Osteocyte (in vitro differentiated cells): ENCODE data around the gene TBCD. TPM values are rescaled to one million over a fixed set of nuclear protein-coding genes. Genes with fewer than 3 reads are reported as not detected.

Source experiments
- DNase-seq: peaks from one replicate; pipeline ENCODE4 v3.0.0; 2021; ENCODE audit warnings: mixed read lengths; ENCODE audit not compliant: unreplicated experiment; ENCODE audit errors: extremely low spot score
- H3K27ac Mint-ChIP-seq: one replicate; pipeline ENCODE4 v1.8.0; 2021; ENCODE audit warnings: mild to moderate bottlenecking, mixed read lengths; ENCODE audit not compliant: unreplicated experiment
- H3K27me3 Mint-ChIP-seq: one replicate; pipeline ENCODE4 v1.8.0; 2021; ENCODE audit warnings: mixed read lengths; ENCODE audit not compliant: unreplicated experiment
- H3K36me3 Mint-ChIP-seq: one replicate; pipeline ENCODE4 v1.8.0; 2021; ENCODE audit warnings: mixed read lengths; ENCODE audit not compliant: unreplicated experiment
- H3K4me1 Mint-ChIP-seq: one replicate; pipeline ENCODE4 v1.8.0; 2021; ENCODE audit warnings: mixed read lengths; ENCODE audit not compliant: unreplicated experiment
- H3K4me3 Mint-ChIP-seq: one replicate; pipeline ENCODE4 v1.8.0; 2021; ENCODE audit warnings: mild to moderate bottlenecking, moderate library complexity, mixed read lengths; ENCODE audit not compliant: unreplicated experiment
- H3K9me3 Mint-ChIP-seq: one replicate; pipeline ENCODE4 v1.8.0; 2021; ENCODE audit warnings: mixed read lengths; ENCODE audit not compliant: unreplicated experiment
- total RNA-seq: library from RNA; stranded (reverse); gene quantifications from 2 replicates; pipeline ENCODE4 v1.2.1, GENCODE V29; 2021
- TF ChIP-seq, protein P1 (sequence below): fragments of 200-600 bp; sonication (generic); IDR thresholded peaks from 2 replicates; pipeline ENCODE4 v1.5.0; 2021; ENCODE audit warnings: antibody characterized with exemption, mild to moderate bottlenecking, moderate library complexity

Gene TBCD
- total RNA-seq, 1 donor from 2014 or later, result 74.0 TPM

DNA sequence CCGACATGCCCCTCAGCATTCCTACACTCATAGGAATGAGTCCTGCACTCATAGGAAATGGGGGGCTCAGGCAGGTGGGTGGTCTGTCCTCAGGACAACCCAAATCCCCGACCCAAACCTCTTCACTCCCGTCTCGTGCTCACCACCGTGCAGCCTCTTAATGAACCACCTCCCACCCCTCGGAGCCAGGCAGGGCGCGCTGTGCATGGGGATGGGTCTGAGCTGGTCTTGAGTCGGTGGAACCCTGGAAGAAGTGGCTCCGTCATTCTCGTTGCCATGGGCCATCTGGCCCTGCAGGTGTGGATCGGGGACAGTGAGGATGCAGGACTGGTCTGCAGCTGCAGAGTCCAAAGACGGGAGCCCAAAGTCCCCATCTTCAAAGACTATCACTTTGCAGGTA lies 47.0 kb upstream of the TBCD start:
- Mint-ChIP-seq H3K27me3 (no peaks in the 10 kb centered on the region), H3K9me3 (no peaks in the 10 kb centered on the region)

DNA sequence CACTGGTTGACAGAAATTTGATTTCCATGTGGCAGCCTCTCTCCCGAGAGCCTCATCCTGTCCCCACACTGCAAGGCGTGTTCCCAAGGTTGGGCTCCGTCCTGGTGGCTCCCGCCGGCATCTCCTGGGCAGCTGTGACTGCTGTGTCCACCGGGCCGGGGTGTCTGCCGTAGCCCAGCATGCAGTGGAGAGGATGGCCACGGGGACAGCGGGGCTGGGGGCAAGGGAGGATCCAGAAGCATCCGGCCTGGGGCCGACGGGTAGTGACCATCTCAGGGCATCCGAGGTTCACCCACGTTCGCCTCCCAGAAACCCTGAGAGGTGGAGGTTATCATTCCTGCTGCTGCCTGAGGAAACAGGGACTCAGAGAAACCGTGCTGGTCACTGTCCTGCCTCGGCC lies 46.1 kb upstream of the TBCD start:
- peaks cover 16% of the 10 kb centered on the region for H3K4me1 Mint-ChIP-seq

More for the DNA sequence above, 47.0 kb upstream of the TBCD start:
- Mint-ChIP-seq H3K27ac (no peak overlapping the region), H3K36me3 (no peaks in the 10 kb centered on the region), H3K4me1 (peaks cover 16% of the 10 kb centered on the region), H3K4me3 (no peak overlapping the region)
- DNase-seq, result no peak
- TF ChIP-seq, protein P1, sequence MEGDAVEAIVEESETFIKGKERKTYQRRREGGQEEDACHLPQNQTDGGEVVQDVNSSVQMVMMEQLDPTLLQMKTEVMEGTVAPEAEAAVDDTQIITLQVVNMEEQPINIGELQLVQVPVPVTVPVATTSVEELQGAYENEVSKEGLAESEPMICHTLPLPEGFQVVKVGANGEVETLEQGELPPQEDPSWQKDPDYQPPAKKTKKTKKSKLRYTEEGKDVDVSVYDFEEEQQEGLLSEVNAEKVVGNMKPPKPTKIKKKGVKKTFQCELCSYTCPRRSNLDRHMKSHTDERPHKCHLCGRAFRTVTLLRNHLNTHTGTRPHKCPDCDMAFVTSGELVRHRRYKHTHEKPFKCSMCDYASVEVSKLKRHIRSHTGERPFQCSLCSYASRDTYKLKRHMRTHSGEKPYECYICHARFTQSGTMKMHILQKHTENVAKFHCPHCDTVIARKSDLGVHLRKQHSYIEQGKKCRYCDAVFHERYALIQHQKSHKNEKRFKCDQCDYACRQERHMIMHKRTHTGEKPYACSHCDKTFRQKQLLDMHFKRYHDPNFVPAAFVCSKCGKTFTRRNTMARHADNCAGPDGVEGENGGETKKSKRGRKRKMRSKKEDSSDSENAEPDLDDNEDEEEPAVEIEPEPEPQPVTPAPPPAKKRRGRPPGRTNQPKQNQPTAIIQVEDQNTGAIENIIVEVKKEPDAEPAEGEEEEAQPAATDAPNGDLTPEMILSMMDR, result no peak

DNA sequence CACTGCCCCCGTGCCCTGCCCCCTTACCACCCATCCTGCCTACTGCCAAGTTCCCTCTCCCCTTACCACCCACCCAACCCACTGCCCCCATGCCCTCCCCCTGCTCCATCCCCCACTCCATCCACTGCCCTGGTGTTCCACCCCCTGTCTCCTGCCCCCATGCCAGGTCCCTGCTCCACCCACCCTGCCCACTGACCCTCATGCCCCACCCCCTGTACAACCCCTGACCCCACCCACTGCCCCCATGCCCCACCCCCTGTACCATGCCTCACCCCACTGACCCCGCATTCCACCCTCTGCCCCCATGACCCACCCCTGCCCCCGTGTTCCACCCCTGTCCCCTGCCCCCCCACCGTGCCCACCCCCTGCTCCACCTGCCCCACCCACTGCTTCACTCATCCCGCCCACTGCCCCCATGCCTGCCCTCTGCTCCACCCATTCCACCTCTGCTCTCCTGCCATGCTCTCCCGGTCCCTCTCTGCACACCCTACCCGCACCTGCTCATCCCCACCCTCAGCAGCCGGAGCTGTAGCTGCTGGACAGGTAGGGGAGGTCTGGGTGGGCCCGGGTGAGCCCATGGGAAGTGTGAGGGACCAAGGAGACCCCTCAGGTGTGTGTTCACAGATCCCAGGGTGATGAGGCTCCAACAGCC lies 42.7 kb upstream of the TBCD start:
- TF ChIP-seq, protein P1, result no peak
- Mint-ChIP-seq H3K4me1 (peaks cover 9% of the 10 kb centered on the region), H3K4me3 (no peak overlapping the region), H3K36me3 (no peaks in the 10 kb centered on the region), H3K9me3 (no peaks in the 10 kb centered on the region), H3K27ac (no peak overlapping the region), H3K27me3 (no peaks in the 10 kb centered on the region)
- no peak for DNase-seq

More for the DNA sequence above, 46.1 kb upstream of the TBCD start:
- TF ChIP-seq, protein P1, result no peak
- no peak for DNase-seq
- no peaks in the 10 kb centered on the region for H3K36me3 Mint-ChIP-seq
- H3K27me3 Mint-ChIP-seq, result no peaks in the 10 kb centered on the region
- H3K4me3 Mint-ChIP-seq, result no peak overlapping the region
- H3K9me3 Mint-ChIP-seq, result no peaks in the 10 kb centered on the region
- no peak overlapping the region for H3K27ac Mint-ChIP-seq

DNA sequence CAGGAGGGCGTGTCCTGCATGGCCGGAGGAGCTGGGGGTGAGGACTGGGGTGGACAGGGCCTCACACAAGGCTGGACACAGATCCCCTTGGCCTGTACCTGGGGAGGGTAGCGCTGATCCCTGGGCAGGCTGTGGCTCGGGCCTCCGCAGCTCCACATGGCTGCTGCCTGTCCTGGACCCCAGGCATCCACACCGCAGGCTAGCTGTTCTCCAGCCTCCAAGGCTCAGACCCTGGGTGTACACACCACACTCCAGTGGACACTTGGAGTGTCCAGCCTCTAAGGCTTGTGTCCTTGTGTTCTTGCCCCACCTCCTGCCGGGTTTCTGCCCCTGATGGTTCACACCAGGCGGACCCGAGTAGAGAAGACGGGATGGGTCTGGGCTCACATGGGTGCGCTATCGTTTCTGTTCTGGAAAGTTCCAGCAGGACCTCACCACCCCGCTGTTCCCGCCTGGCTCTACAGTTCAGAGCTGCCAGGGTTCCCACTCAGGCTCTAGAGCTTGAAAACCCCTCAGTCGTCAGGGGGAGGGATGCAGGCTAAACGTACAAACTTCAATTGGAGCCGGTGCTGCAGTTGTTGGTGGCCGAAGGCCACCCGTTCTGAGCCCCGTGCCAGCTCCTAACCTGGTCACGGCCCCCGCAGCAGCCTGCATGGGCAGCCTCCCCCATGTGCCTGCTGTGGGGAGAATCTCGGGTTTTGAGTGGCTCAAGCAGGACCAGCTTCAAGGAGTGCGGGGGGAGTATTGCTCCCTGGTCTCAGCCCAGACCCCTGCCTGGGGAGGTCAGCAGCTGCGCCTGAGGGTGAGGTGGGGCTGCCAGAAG lies 42.0 kb upstream of the TBCD start:
- Mint-ChIP-seq H3K9me3 (no peaks in the 10 kb centered on the region), H3K4me3 (no peak overlapping the region), H3K4me1 (peaks cover 9% of the 10 kb centered on the region), H3K27ac (no peak overlapping the region), H3K36me3 (no peaks in the 10 kb centered on the region), H3K27me3 (no peaks in the 10 kb centered on the region)
- DNase-seq, result no peak
- TF ChIP-seq, protein P1, result no peak

DNA sequence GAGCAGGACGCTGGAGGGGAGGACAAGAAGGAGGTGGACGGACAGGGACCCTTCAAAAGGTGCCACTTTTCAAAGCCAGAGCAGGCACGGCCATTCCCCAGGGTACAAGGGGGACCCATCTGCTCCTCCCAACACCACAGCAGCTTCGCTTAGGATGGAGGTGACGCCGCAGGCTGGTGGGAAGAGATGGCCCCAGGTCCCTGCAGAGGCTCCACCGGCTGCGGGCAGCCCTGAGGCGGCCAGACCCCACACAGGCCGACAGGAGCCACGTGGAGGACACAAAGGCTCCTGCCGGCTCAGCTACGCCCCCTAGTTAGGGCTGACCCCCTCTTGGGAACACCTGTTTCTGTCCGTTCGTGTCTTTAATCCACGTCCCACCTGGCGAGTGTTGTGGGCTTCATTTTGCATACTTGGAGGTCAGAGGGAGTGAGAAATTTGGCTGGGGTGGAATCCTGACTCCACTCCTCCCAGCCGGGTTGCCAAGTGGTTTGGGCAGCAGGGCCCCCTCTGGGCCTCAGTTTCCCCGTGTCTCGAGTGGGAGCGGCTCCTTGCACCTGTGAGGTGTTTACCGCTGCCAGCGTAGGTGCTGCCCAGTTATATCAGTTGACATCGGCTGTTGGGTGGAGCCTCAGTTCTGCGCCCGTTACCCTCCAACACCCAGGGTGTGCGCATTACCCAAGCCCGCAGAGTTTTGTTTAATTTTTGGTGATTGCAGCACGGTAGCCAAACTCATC lies 41.2 kb upstream of the TBCD start:
- peaks cover 10% of the 10 kb centered on the region for H3K4me1 Mint-ChIP-seq
- TF ChIP-seq, protein P1, result no peak
- H3K27me3 Mint-ChIP-seq, result no peaks in the 10 kb centered on the region
- H3K27ac Mint-ChIP-seq, result no peak overlapping the region
- no peaks in the 10 kb centered on the region for H3K36me3 Mint-ChIP-seq
- H3K4me3 Mint-ChIP-seq, result no peak overlapping the region
- H3K9me3 Mint-ChIP-seq, result no peaks in the 10 kb centered on the region
- no peak for DNase-seq
